GM03348 (cell line): ENCODE data around the gene CCL20.

Source experiments
- DNase-seq: peaks from one replicate; pipeline ENCODE4 v3.0.0; 2012; ENCODE audit warnings: low spot score

The CCL20 gene

DNA sequence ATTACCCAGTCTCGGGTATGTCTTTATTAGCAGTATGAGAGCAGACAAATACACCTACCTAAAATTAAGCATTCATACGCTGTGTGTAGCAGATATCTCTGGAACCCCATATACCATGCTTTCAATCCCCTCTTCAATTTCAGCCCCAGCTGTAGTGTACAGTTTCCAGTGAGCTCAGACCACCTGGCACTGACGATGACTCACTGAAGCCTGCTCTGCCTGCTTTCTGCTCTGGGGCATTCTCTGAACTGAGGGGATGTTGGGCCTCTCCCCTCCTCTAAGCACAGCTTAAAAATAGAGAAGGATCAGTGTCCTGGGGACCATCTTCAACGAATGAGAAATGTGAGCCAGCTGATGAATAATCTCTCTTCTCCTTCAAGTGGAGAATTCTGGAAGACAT lies 8.7 kb upstream of the CCL20 start:
- no peak for DNase-seq

GRCh38 chr2:227805578-227805977 lies 8.1 kb upstream of the CCL20 start:
- DNase-seq = no peak

GRCh38 chr2:227808936-227809335 lies 4.7 kb upstream of the CCL20 start:
- no peak for DNase-seq

- no peak for DNase-seq
Measured at GRCh38 chr2:227812001-227812400, 1.6 kb upstream of the CCL20 start.

DNA sequence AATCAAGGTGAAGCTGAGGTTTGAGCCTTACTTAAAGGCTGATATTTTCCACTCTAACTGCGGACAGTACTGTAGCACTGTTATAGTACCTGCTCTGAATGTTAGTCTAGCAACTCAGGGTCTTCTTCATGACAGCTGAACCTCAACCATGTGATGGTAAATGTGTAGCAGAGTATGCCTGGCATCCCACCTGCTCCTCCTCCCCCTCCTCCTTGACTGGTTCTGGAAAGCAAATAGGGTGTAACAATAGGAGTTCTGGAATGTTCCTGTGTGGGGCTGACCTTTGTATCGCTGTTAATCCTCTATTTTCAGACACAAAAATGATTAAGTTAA lies 447 bp upstream of the CCL20 start:
- no peak for DNase-seq

DNA sequence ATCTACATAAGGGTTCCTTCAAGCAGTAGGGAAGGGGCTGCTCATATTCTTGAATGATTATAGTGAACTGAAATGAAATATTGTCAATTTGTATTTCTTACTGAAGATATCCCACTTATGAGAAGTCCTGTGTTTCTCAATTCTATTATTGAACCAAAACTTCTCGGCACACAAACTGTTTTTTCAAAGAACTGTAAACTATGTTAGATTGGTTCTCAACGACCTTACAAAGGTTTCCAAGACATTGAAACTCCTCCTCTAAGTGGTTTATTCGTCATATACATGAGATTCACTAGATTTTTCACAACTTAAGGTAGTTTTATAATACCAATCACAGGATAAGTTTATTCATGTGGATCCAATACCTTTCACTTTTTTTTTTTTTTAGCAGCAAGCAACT lies 1.4 kb downstream of the CCL20 start:
- DNase-seq = no peak

DNA sequence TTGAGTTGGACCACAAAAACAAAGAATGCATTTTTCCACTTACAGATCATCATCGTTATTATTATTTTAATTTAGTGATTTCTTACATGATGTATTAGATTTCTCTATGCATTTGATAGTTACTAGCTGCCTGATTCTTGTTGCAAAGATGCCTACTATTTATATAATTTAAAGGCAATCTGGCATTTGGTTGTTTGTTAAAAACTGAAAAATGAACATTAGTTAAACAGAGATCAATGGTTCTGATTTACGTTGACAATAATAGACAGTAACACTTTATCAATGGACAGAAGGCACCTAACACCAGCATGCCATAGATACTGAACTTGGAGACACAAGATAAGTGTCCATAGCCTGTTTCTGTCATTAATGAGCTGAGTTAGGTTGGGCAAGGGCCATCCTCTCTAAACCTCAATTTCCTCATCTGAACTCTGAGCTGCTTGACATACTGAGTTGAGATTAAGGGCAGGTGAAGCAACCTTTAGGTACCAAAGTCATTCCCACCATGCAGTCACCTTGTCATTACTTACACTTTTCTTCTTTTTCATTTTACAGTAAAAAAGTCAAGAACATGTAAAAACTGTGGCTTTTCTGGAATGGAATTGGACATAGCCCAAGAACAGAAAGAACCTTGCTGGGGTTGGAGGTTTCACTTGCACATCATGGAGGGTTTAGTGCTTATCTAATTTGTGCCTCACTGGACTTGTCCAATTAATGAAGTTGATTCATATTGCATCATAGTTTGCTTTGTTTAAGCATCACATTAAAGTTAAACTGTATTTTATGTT lies 3.1 kb downstream of the CCL20 start:
- no peak for DNase-seq

- no peak for DNase-seq
Measured at GRCh38 chr2:227817336-227817735, 3.7 kb downstream of the CCL20 start.

DNA sequence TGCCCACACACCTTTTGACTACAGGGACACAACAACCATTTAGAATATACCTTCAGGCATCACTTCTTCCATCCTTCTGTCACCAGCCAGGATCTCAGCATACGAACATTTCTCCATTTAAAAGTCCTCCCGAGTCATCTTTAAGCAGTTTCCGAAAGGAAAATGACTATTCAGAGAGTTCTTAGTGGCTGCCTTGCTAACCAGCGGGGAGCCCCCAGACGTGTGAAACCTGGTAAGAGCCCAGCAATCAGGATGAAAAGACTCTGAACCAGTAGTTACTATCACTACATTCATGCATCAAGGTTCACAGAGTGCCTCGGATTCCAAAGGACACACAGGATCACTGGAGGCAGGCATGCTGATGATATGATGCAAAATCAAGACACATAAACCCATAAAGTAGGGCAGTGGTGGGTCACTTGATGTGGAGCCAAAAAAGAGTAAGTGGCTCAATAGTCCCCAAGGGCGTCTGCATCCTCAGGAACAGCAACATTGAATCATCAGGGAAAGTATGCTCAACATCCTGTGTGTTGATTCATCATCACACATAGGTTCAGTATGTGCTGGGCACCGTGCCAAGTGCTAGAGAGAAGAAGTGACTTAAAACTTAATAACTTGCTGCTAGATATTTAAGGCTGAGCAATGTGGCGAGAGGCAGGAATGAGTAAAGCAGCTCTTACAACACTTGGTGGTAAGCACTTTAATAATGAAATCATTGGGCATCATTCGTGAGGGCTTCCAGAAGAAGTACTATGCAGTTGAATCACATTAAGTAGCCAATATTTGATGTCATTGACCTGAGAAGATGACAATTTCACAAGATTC lies 4.4 kb downstream of the CCL20 start:
- peak; percentile 85 for DNase-seq

DNA sequence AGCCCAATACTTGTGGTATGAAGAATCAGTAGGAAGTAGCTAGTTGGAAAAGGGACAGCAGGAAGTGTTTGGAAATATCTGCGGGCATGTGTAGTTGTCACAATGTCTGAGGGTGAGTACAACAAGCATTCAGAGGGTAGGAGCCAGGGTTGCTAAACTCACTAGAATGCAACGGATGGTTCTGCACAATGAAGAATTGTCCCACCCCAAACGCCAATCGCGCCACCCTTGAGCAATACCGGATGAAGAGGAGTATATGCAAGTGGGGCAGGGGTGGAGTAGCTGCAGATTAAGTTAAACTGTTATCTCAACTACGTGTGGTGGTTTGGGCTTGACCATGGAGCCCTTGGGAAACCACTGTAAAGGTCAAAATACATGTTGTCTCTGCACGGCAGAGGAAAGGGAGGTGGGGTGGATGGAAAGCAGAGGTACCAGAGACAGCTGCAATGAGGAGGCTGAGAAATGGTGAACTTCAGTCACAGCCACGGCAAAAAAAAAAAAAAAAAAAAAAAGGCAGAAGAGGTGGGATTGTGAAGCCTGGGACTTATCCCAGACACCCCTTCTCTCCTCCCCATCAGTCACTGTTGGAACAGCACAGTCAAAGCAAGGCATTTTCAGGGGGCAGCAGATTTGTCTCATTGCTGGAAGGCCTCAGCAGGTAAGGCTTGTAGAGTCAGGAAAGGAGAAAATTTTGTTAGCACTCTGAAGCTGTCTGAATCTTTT lies 5.2 kb downstream of the CCL20 start:
- no peak for DNase-seq

- DNase-seq = no peak
Measured at GRCh38 chr2:227819398-227819697, 5.7 kb downstream of the CCL20 start.

DNA sequence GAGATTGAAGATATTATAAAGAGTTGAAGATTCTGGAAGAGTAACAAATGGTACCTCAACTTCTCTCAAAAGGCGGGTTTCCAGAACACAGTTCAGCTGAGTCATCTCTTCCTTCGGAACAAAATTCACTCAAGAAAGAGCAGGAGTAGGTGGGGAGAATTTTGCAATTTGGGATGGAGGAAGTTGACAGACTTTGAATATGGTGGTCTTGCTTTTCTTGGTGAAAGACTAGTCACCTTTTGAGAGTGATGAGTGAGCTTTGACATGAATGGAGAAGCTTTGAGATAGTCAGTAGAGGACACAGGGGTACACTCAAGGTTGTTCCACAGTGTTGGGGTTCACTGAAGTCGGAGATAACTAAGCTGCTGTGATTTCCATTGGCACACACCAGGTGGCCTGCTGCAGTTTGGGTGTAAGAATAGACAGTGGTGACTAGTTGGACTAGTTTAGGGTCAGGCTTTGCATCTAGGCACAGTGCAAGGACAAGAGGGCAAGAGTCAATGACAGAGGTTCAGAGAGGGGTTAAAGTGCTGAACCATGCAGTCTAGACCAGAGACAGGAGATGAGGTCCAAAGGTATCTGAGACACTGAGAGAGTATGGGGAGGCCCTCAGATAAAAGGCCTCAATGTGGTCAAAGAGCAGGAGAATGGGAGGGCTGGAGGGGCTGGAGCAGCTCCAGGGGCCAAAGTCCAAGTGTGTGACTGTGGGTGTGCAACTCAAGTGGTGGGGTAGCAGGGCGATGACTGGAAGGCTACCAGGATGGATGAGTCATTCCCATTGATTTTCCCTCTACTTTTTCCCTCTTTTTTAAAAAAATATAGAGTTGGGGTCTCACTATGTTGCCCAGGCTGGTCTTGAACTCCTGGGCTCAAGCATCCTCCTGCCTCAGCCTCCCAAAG lies 7.7 kb downstream of the CCL20 start:
- DNase-seq = no peak

DNA sequence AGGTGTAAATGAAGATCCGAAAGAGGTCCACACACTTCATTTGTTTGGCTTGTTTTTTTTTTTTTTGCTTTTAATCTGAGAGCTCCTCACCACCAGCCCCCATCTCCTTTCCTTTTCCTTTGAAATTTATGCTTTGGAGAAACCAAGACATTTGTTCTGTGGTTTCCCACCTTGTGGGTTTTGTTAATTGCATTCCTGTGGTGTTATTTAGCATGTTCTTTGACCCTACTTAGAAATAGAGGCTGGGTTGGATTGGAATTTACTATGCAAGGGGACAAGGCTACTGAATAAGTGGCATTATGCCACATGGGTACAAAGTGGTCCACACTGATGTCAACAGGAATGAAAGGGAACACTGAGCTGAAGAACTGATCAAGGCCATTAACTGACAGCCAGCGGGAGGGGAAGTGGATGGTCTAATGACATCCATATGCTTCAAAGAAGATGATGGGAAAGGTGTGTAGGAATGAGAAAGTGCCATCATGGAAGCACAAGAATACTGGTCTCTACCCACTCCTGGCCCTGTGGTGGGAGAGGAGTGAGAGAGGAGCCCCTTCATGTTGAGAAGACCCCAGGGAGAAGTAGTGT lies 8.9 kb downstream of the CCL20 start:
- no peak for DNase-seq

GRCh38 chr2:227823922-227824321 lies 10.3 kb downstream of the CCL20 start:
- no peak for DNase-seq

GRCh38 chr2:227824711-227825110 lies 11.1 kb downstream of the CCL20 start:
- DNase-seq = no peak

DNA sequence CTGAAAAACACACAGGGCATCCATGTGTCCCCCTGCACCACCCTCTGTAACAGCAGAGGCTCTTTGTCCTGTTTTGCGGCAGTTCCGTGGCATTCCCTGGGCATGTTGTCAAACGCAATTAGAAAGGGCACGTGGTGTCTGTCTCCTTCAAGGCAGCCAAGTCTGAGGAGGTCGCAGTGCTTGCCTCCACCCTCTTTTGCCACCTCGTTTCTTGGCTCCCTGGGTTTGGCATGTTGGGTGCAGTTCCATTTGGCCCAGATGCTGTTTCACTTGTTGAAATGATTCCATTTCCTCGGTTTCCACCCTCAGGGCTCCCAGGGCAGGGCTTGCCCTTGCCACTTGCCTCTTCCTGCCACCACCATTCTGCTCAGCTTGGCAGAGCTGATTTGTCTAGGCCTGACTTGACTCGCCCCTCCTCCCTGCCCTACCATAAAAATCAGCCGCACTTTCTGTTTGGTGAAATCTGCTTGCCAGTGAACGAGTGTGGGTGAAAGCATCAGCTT lies 12.4 kb downstream of the CCL20 start:
- DNase-seq = no peak

- DNase-seq = no peak
Measured at GRCh38 chr2:227826563-227826962, 12.9 kb downstream of the CCL20 start.

DNA sequence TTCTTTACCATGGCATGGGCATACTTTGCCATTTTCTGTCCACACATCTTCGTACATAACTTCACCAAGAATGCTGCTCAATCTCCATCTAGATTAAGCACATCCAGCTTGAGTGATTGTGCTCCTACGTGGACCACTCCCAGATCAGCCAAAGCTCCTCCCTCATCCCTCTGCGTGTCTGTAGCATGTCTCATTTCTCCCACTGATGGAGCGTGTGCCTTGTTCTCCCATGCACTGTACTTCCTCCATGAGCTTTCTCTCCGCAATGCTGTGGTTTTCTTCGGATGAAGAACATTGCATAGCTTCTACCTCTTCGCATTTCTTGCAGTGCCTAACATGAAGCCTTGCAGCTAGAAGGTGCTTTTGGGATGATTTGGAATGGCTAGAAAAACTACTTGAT lies 13.5 kb downstream of the CCL20 start:
- no peak for DNase-seq

- DNase-seq = no peak
Measured at GRCh38 chr2:227828477-227828912, 14.9 kb downstream of the CCL20 start.

DNA sequence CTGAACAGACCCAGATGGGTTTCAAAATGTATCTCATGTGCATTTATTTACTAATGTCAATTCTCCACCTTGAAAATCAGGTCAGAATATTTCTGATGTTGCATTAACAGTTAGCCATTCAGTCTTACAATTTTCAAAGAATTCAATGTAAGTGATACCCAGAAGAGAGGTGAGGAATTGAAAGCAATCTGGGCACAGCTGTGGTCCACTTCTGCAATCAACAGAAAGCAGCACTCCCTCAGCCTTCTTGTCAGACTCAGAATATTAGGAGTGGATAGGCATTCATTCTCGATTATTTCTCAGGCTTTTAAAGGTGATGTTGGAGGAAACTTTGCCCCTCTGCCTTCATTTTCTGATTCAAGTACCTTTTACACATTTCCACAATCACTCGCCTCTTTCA lies 15.7 kb downstream of the CCL20 start:
- DNase-seq = no peak

- no peak for DNase-seq
Measured at GRCh38 chr2:227834423-227834822, 20.8 kb downstream of the CCL20 start.
